NCI-H460 (cell line): Measurements from ENCODE around the gene CYRIA. TPM values are rescaled to one million over a fixed set of nuclear protein-coding genes. Genes with fewer than 3 reads are reported as not detected.

Experiments used
- DNase-seq: peaks from one replicate; pipeline ENCODE4 v3.0.0-alpha.2; 2016; ENCODE audit warnings: low read depth; ENCODE audit errors: extremely low read depth
- total RNA-seq: library from RNA; depleted of rRNA; stranded (reverse); fragments of >200 nt; shearing (Covaris generic); gene quantifications from 2 replicates; pipeline ENCODE4 v1.2.3, GENCODE V29; 2014

CYRIA gene
- total RNA-seq, 1 experiment from 2014 or later: not detected

DNA sequence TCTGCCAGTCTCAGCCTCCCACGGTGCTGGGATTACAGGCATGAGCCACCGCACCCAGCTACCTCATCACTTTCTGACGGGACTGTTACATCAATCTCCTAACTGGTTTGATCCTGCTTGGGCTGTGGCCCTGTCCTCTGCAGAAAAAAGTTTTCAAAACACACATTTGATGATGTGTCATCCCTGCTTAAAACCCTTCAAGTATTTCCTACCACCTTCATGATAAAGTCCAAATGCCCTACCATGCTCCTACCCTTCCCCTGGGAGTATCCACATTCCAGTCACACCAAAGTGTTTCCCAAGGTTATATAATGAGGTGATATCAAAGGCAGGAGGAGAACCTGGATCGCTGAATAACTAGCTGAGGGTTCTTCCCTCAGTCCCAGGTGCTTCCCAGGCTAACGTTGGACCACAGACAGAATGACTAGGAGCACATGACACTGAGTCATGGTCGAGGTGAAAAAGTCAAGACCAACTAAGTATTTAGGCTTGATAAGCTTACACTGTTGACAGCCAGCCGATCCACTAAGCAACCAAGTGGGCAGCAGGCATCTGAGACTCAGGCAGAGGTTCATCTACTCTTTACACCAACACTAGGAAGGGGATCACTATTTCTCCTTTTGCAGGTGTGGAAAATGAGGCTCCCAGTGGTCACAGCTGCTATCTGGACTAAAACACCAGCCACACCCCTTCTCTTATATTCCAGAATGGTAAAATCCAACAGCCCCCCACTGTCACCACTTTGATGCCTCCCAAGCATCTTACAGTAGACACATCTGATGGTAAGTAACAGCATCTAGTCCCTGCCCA, 31.8 kb downstream of the CYRIA start:
- DNase-seq: no peak

DNA sequence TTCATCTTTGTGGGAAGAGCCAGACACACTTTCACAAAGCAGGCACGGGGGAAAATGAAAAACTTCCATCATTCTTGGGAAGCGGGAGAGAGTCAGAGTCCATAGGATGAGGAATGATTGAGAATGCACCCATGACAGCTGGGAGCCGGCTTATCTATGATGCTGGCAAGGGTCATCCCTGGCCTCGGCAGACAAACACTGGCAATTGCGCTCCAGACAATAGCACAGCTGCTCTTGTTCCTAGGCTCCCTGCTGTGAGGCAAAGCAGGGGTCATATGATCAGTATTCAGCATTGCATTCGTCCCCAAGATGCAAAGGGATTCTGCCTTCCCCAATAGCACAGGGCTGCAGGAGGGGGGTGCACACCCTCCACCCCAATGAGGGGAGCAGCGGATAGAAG, 33.0 kb downstream of the CYRIA start:
- no peak for DNase-seq

DNA sequence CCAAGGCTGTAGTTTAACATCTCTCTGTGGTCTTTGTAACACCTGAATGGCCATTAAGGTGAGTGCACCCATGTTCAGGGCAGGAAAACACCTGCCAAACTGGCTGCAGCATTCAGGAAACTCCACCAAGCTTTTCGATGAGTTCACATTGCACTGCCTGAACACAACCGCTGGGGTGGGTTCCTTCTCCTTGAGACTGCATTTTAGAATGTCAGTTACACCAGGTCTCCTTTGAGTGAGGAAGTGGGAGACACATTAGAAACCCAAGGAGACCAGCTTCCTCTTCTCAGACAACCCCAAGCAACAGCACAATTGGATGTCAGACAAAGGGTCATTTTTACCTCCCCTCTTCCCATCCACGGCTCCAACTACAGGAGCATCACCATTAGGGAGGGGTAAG, 35.2 kb downstream of the CYRIA start:
- DNase-seq: no peak

DNA sequence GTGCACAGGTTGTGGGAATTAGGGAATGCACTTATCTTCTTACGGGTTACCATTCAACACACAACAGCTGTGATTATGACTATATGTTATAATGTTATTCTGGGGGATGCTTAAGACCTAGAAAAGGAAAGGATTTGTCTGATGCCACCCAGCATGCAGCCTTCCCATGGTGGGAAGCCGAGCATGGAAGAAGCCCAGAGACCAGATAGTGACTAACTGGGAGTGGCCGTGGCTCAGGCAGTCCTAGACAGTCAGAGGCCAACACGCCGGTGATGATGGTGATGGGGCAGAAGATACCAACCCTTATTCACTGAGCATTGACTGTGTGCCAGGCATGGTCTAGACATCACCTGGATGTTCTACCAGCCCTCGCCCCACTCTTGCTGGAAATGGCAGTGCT, 35.9 kb downstream of the CYRIA start:
- no peak for DNase-seq

DNA sequence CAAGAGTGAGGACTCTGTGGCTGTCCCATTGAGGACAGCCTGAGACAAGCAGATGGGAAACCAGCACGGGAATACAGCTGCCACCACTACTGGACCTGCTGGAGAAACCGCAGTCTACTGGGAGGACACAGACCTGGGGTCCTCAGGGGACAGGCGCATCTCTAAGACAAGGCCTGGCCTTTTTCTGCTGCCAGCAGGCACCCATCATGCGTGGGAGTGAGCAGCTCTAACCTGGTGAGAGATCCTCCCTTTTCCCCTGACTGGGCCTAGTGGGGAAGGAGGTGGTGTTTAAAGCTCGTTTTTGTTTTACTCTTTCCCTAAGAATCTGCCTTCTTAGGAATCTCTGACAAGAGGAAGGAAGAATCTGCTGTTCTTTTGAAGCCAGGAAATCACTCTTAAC, 36.6 kb downstream of the CYRIA start:
- no peak for DNase-seq

DNA sequence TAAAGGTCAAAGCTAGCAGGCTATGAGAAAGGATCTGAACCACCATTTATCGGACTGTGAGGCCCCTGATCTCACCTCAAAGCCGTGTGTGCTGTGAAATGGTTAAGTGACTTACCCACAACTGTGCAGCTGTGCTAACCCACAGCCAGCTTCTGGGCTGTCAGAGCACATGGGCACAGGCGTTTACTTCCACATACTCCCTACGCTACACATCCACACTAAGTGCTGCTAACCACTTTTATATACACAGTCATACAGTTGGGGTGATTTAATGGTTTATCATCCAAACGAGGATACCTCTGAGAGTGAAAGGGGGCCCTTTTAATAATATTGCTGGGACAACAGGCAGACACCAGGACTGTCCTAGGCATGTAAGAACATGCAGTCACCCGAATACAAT, 37.3 kb downstream of the CYRIA start:
- DNase-seq: no peak

DNA sequence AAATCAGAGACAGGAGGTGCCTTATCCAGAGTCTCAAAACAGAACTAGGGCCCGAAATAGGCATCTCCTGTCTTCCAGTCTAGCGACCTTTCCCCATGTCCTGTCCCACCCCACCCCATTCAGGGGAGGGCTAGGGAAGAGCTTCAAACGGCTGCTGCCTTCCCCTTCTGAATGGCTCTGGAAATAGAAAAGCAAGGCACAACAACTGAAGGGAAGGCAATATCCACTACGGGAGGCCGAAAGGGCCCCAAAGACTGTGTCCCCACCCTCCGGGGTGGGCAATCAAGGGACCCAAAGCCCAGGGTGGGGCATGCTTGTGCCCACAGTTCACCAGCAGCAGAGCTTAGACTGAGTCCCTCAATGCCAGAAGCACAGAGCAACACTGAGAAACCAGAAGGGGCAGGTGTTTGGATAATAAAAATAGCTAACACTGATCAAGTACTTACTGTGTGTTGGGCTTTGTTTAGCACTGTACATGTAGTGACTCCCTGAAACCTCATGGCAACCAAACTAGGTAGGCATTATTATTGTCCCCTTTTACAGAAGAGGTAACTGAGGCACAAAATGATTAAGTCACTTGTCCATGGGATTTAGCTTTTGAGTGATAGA, 38.5 kb downstream of the CYRIA start:
- no peak for DNase-seq

DNA sequence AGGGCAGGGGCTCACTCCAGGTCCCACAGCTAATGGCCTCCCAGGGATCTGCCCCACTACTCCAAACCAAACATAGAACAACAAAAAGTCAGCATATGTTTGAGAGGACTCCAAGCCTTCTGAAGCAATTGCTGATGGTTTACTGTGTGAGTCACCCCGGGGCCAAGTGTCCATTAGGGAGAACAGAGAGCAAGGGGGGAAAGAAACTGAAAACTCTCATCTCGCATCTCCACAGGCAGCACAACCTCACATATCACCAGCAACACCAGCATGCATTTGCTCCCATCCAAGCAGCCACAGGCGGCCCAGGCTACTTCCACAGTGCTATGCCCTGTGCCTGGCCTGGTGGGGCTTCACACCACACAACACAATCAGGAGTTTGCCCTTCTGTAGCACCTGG, 39.1 kb downstream of the CYRIA start:
- no peak for DNase-seq

DNA sequence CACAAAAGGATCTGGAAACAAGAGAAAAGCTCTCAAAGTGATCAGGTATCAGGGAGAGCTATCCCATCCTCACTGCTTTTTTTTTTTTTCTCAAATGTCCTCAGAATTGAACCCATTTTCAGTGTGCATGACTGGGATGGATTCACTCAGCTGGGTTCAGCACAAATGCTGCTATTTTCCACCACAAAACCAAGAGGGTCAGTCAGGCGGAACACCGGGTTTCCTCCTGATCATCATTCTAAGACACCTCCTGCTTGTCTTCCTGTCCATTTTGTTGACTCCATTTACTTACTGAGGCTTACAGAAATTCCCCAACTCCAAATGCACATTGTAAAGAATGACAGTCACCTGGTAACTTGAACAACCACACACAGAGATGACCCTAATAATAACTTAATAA, 39.9 kb downstream of the CYRIA start:
- no peak for DNase-seq

DNA sequence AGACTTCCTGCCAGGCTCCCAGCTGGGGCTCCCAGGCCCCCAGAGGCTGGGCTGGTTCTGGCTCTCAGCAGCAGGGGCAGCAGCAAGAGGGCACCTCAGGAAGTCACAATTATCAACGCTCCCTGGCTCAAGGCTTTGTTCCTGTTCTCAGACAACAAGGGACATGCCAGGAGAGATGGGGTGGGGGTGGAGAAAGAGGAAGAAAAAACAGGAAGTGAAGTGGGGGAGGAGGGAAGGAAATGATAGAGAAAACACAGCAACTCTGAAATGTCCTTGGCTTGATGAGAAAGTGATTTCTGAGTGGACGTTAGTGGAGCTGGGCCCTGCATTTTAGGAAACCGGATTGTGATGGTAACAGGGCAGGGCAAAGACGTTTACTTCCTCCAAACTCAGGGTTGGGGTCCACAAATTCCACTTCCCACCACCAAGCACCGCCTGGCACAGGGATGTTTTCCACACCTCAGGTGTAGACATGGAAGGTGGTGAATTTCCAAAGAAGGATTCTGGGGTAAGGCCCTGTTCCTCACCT, 40.4 kb downstream of the CYRIA start:
- DNase-seq: no peak

DNA sequence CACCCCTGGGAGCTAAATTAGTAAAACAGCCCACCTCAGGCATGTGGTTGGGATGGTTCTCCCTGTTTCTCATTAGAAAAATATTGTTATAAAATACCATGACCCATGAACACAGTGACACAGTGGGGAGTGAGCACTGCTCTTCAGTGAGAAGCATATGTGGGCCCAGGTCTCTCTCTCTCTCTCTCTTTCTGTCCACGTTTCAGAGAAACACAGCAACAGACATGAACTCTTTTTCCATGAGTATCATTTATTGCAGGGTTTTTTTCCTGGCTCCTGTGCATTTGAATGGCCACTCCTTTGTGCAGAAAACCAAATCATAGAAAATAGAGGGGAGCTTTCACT, 41.2 kb downstream of the CYRIA start:
- DNase-seq: no peak

DNA sequence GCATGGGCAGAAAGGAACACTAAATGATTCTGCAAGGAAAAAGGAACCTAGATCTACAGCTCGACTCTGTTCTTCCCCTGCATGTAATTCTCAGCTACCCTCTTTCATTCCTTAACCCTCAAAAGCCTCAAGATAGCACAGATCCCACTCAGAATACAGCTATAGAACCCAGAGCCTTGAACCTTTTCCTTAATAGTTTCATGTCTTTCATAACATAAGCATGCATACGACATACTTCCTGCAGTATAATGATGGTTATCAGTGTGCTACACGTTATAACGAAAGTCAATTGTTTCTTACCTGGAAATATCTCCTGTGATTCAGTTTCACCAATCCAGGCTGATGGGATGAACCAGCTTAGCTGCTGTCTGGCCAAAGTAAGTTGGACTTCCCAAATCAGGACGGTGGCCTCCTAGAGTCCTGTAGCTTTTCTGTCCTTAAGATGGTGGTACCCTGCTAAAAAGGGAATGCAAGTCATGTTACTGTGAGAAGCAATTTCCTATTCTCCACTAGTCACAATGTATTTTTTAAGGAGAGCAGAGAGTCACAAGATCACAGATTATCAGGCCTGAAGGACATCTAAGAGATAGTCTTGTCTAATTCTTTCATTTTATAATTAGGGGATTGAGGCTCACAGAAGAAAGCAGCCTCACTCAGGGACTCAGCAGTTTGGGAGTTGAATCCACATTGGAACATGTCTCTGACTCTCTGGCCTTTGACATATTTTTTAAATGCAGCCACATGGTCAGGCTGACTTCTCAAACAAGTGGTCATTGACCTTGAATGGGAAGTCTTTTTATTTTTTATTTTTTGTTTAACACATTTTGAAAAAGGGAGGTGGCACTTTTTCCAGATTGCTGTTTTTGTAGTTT, 41.8 kb downstream of the CYRIA start:
- DNase-seq: no peak

DNA sequence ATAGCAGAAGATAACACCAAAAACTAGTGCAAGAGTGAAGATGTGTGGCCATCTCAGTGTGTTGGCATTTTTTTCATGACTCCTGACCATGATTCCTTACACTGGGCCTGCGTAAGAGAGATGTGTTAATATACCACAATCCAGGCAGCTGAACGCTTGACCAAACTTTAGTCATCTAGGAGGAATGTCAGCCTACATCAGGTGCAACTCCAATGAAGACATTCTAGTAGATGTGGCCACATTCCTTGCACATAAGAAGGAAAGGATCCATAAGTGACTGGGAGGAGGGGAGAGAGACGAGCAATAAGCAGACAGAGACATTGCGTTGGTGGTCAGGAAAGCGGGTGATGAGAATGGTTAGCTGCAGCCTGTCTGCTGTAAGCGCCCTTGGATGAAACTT, 42.6 kb downstream of the CYRIA start:
- DNase-seq: no peak

DNA sequence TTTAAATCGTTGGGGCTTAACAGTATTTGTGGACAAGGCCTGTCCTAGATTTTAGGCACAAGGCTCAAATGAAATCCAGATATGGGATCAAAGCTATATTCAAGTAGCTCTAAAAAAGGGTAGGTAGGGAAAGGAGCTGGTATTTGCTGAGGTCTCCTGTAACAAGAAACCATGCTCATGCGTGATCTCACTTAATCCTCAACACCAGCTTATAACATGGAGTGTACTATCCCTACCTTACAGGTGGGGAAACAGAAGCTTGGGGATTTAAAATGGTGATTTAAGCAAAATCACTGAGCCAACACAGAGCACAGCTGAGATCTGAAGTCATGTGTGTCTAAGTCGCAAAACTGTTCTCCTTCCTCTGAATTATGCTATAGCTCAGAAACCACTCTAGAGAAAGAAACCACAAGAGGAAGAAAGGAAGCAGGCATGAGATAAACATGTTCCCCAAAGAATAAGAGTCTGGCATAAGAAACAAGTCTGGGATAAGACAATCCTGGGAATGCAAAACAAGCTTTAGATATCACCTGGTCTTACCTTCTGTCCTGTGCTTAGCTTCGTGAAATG, 43.1 kb downstream of the CYRIA start:
- no peak for DNase-seq

DNA sequence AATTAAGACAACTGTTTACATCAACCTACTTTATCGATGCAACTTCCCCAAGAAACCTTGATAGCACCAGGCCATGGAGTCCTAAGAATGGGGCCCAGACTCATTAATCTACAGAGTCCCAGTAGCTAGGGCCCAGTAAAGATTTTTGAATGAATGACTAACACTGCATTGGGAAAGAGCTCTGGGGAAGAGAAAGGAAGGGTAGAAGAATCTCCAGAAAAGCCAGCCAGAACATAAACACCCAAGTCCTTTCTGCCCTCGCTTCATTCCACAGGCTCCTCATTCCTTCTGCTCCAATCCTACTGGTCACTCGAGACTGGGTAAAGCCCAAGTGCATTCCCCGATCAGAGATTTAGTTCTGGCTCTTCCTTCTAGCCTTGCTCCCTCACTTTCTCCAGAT, 44.3 kb downstream of the CYRIA start:
- no peak for DNase-seq

DNA sequence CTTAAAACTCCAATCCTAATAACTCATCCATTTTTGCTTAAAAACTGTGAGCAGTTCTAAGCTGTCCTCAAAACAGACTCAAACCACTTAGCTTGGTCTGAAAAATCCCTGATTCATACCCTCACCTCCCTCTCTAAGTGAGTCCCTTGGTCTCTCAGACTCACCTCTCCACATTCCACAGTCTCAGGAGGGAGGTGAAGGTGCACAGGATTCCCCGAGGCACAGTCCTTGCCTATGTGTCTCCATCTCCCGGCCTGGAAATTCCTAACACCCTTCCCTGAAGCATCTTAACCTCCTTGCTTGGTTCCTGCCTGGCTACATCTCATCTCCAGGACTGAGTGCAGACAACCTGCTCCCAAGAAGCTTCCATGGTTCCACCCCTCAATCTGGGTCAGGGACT, 45.0 kb downstream of the CYRIA start:
- no peak for DNase-seq

DNA sequence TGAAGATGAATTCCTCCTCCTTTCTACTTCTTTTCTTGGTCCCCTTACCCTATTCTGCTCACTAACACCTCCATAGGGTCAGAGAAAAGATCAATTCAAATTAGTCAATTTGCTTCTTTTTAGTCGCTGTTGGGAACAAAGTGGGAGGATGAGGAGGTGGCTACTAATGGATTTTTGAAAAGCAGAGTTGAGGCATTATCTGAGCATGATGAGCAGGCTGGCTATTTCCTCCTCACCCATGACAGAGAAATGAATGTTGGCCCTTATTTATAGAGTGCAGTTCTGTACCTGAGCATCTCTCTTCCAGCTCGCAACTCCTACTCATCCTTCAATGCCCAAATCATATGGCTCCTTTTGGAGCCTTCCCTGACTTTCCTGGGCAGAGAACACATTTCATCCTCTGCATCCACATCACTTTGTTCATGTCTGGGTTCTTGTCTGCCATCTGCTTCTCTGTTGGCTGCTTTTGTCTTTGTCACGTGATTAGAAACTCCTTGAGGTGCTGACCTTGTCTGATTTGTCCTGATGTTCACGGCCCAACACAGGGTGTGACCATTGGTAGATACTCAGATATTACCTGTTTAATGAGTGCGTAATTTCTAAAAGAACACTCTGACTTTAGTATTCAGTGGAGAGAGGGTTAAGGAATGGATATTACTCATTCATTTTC, 45.9 kb downstream of the CYRIA start:
- DNase-seq: no peak

DNA sequence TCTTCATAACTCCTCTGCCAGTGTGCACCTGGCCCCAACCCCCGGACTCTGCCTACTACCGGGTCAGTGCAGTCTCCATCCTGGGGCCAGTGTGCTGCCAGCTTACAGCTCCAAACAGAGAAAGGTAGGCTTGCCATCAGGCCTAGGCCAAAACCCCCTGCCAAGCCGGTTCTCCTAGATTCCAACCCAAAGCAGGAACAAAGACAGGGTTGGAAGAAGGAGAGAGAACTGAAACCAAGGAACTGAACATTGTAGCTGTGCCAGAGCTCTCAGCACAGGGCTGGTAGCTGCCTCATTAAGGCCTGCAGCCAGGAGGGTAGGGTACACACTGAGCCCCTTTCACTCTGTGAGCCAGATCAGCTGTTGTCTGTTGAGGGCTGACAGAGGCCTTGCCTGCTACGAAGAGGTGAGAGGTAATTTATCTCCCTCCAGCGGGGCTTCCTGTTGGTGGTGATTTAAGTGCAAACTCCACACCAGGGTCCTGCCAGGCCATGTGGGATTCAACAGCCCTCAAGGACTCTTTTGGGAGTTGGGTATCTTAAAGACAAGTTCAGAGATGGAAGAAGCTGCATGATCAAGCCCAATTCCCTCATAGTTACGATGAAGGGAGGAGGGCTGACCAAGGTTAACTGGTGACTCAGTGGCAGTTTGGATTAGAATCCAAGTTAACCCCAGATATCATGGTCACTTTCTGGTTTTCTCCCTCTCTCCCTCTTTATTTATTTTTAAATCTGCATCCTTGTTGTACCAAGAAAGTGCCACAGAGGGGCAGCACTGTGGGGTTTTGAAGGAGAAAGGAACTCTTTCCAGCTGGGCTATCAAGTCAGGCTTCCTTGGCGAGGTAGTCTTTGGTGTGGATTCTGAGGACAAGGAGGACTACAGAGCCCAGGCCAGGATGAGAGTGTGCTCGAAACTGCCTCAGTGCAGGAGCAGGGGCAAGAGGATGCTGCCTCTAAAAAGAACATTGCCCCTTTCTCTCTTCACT, 48.1 kb downstream of the CYRIA start:
- no peak for DNase-seq
